GM21825 (cell line): ENCODE measurements around the gene ARHGAP6.

Source experiments
- ATAC-seq: cut with Tn5 transposase; IDR thresholded peaks from one replicate; pipeline ENCODE4 v1.9.1; 2021; ENCODE audit warnings: mild to moderate bottlenecking, moderate library complexity; ENCODE audit not compliant: unreplicated experiment

ARHGAP6 gene, protein sequence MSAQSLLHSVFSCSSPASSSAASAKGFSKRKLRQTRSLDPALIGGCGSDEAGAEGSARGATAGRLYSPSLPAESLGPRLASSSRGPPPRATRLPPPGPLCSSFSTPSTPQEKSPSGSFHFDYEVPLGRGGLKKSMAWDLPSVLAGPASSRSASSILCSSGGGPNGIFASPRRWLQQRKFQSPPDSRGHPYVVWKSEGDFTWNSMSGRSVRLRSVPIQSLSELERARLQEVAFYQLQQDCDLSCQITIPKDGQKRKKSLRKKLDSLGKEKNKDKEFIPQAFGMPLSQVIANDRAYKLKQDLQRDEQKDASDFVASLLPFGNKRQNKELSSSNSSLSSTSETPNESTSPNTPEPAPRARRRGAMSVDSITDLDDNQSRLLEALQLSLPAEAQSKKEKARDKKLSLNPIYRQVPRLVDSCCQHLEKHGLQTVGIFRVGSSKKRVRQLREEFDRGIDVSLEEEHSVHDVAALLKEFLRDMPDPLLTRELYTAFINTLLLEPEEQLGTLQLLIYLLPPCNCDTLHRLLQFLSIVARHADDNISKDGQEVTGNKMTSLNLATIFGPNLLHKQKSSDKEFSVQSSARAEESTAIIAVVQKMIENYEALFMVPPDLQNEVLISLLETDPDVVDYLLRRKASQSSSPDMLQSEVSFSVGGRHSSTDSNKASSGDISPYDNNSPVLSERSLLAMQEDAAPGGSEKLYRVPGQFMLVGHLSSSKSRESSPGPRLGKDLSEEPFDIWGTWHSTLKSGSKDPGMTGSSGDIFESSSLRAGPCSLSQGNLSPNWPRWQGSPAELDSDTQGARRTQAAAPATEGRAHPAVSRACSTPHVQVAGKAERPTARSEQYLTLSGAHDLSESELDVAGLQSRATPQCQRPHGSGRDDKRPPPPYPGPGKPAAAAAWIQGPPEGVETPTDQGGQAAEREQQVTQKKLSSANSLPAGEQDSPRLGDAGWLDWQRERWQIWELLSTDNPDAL (N-terminal part only)

DNA sequence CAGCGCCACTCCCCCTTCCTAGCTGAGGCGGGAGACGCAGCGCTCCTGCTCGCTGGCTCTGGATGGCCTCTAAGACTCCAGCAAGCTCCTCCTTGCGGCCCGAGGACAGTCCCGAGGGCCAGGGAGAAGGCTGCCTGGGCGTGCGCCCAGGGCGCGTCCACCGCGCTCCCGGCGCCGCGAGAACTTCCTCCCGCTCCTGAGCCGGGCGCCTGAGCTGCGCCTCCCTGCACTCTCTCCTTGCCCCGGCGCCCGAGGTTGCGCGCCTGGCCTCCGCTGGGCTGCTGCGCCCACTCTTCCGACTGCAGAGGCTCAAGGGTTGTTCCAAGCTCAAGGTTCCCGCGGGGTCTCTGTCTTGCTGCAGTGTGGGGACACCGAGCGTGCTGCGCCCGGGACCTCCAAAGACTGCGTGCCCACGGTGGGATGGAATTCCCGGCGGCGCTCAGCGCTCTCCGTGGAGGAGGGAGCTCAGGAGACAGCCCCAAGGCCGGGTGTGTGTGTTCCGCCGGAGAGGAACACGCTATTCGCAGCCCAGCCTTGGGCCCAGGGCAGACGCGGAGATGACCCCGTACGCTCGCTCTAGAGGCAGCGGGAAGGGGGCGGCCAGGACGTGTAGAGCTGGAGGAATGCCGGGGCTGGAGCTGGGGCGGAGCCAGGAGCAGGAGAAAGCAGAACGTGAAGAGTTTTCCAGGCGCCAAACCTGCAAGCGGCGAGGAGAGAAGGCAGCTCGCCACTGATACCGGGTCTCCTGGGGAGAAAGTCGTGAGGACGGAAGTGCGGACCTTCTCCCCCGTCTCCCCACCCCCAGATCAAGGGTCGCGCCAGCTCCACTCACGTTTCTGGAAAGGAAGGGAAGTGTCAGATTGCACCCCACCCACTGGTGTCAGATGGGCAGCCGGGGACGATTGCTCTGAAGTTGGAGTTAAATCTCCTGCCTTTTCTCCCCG is at the start of gene ARHGAP6:
Gene ARHGAP6 (minus strand): TSS at position 753 of the 944 bp plus-strand sequence. CDS start 1,092 bp downstream, outside the sequence.
- ATAC-seq, result no peak

DNA sequence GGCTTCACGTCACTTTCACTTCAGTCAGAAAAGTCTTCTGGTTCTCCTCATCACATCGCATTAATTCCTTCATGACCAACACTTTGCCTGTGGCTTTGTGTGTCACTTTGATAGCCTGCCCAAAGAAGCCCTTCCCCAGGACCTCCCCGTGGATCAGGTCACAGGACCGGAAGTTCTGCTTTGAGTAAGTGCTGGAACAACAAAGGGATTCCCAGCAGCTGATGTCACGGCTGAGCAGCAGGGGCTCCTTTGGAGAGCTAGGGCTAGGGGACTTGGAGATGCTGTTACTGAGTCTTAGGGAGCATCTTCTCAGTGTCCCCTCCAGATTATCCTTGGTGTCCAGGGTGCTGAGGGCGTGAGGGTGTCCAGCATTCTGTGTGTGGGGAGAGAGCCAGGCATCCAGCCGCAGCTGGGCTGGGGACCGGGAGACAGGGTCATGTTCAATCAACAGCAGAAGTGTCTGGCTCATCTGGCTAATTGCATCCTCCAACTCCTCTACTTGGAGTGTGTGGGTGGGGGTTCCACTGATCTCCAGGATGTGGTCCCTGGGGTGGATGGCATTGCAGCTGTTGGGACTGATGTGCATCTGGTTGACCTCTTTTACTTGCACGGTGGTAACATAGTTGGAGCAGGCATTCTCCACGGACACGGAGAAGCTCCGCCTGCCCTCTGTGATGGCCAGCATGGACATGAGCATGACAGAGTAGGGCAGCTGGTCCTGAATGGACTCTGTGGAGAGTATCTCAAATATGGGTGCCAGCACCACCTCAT is 39.2 kb upstream of the ARHGAP6 start:
- ATAC-seq, result no peak

DNA sequence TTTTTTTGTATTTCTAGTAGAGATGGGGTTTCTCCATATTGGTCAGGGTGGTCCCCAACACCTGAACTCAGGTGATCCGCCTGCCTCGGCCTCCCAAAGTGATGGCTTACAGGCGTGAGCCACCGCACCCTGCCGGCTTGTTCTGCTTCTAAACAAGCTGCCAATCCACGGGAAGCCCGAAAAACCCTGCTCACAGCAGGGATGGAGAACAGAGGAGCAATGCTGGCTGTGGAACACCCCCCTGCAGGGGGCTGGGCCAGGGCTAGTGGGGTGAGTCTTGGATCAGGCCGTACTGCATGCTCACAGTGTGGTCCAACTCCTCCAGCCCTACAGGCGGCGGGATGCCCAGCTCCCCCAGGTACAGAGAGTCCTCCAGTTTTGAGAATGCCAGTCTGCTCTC is 38.1 kb upstream of the ARHGAP6 start:
- no peak for ATAC-seq

DNA sequence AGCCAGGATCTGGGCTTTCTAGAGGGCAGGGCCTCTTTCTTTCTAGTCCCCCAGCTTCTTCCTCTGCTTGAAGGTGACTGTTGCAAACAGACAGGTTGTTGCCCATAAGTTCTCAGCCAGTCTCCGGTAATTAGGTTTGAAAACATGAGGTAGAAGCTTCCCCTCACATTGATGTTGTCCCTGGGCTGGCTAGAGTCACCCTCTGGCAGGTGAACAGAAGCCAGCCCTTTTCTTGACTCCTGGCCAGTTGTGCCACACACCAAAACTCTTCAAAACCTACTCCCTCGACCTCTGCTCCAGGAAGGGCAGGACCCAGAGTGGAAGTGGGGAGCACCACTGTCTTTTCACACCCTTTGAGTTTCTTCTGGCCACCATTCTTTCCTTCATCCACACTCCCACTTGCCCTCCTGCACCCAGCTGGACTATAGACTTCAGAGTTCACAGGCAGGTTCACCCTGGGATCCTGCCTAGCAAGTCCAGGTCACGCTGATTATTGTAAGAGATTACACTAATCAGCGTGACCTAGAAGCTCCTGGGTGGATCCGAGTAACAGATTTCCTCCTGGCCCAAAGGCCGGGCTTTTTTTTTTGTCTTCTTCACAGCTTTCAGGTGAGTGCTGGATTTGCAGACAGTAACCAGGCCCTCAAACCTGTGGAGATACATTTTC is 37.4 kb upstream of the ARHGAP6 start:
- no peak for ATAC-seq

DNA sequence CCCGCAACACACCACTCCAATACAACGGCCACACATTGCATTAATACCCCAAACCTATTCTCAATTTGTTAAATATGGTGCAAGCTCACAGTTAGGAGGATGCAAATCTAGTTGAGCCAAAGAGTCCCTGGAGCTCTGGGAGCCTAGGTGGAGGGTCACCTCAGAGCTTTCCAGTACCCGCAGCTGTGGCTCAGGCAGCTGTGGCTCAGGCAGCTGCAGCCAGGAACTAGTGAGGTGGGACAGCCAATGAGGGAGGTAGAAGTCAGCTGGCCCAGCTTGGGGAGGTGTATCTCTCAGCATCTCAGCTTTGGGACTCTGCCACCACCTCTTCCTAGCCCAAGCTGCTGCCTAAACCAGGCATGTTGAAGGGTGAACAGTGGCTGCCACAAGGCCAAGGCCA is 36.7 kb upstream of the ARHGAP6 start:
- ATAC-seq, result no peak

DNA sequence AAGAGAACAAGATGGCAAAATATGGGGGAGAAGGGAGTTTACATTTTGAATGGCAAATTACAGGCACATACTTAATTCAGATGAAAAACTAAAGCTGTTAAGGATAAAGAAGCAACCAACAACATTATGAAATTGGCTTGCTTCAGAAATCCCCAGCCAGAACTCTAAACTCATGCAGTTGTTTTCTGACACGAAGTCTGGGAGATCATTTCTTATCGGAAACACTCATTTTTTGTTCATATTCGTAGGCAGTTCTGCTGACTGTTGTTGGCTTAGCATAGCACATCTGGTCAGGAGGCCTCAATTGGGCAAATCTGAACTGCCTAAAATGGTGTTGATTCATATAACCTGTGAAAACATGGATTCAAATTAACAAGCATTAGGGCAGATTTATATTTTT is 33.0 kb upstream of the ARHGAP6 start:
- ATAC-seq, result no peak

DNA sequence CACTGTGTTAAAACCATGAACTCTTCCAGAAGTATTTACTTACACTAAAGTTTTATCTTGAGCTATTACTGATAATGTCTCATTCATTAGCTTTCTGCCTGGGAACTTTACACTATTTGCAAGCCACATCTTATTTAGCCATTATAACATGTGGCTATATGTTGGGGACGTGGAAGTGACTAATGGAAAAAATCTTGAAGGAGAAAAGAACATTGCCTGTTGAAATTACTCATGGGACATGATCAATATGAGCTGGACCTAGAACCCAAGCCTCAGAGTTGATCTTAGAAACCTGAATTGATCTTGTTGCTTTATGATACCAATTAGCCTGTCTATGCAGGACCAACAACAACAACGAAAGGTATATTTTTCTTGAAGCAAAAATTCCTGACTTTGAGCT is 22.5 kb upstream of the ARHGAP6 start:
- ATAC-seq, result no peak

DNA sequence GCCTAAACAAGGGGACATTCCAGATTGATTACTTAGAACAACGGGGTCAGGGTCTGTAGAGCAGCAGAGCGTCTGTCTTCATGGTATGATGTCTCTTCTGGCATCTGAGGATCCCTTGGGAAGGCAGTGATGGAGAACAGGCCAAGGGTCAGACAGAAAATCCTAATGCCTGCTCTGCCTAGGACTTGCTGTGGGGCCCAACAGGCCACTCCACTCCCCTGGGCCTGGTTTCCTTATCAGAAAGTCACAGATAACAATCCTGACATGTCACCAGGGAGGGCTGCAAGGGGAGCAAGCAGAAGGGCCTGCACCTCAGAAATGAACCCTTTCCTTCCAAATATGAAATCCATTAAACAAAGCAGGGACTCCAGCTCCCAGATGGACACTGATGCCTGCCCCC is 21.4 kb upstream of the ARHGAP6 start:
- ATAC-seq, result no peak

DNA sequence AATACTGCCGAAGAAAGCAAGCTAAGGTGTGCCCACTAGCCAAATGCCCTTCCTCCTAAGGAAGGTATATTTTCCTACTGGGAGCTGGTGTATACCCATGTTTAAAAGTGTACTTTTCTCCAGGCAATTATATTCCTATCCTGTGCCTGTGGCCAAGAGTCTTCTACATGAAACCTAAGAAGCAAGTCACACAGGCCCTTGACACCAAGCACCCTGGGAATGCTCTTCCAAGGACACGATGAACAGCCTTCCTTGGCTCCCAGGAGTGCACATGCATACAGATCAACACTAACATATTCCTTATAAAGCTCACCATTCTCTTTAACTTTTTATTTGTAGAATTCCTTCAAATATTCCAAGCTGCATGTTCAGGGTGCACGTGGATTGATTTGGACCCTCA is 17.3 kb upstream of the ARHGAP6 start:
- ATAC-seq, result no peak

DNA sequence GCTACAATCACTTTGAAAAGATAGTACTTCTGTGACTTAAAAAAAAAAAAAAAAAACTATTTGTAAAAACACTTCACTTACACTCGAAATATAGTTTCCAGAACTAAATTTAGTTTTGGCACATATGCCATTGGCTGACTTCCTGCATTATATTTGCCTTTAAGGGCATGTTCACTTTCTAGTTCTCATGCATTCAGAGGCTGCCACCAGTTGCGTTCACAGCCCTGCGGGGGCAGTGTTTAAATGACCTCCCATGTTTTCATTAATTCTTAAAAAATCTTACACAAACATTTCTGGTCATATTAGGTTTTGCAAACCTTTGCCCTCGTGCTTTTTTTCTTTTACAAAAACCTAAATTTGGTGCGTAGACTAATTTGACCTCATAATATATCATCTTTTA is 12.4 kb upstream of the ARHGAP6 start:
- no peak for ATAC-seq

DNA sequence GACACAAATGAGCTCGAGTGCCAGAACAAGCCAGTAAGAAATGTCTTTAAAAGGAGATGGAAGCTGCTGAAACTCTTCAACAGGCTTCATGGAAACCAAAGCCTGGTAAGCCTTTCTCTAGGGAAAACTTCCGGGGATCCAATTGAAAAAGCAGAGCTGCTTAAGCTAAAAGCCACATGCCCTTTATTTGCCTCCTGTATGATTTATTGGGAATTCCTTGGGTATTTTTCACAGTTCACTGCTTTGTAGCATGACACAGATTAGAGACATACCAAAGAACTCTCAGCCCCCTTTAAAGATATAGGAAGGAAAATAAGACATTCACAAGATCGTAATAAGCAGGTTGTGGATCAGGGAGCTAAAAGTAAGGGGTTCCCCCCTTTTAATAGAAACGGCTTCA is 6.5 kb upstream of the ARHGAP6 start:
- ATAC-seq, result no peak

DNA sequence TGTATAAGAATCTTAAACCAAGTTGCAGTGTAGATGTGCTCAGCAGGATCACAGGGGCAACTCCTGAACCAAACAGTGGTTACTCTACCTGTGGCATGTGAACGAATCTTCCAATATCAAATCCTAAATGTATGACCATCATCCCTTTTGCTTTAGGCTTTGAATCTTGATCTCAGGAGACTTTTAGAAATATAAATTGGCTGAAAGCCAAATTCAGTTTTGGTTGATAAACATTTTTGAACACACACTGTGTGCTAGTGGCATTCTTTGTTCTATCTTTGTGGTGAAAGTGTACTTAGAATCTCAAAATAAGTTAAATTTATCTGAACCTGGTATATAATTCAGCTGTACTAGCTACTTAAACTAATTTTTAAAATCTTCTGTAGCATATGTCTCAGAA is 4.6 kb upstream of the ARHGAP6 start:
- ATAC-seq, result no peak

DNA sequence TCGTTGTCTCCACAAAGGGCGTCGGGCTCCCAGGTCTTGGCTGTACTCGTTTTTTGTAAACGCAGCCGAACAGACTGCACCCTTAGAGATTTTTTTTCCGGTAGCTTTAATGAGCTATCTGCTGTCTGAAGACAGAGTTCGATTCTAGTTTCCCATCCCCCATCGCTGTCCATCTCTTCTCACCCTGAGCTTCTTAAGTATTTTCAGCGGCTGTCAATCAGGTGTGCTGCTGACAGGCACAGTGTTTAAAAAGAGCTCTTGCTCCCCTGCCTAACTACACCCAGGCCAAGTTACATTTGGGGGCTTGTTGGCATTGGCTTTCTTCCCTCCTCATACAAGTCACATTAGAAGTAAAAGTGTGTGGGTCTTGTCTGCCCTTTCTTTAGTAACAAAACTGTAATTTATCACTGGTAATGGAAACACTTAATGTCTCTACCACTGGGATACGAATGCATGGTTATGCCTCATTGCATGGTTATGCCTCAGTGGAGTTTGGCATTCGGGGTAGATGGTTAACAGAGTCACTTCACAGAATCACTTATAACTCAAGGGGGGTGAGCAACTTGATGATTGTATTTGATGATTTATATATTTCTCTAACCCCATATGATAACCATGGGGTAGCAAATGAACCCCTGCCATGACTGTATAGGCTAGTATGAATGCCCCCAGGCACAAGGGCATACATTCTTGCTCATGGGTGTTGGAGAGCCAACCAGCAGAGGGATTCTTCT is 1.4 kb upstream of the ARHGAP6 start:
- no peak for ATAC-seq

DNA sequence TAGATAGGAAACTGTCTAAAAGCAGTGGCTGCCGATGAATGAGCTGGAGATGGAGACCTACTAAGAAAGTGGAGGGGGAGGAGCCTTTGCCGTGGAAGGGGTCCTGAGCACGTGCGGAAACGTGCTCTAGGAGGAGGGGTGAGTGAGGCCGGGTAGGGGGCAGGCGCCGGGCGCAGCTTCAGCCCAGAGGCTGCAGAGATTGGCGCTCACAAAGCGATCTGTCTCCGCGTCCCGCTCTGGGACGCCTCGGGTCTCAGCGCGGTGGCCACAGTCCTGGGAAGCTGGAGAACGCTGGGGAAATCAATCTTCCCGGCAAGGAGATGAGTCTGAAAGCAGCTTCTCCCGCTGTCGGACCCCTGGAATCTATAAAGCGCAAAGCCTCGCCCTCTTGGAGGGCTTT is 444 bp upstream of the ARHGAP6 start:
- ATAC-seq, result no peak

DNA sequence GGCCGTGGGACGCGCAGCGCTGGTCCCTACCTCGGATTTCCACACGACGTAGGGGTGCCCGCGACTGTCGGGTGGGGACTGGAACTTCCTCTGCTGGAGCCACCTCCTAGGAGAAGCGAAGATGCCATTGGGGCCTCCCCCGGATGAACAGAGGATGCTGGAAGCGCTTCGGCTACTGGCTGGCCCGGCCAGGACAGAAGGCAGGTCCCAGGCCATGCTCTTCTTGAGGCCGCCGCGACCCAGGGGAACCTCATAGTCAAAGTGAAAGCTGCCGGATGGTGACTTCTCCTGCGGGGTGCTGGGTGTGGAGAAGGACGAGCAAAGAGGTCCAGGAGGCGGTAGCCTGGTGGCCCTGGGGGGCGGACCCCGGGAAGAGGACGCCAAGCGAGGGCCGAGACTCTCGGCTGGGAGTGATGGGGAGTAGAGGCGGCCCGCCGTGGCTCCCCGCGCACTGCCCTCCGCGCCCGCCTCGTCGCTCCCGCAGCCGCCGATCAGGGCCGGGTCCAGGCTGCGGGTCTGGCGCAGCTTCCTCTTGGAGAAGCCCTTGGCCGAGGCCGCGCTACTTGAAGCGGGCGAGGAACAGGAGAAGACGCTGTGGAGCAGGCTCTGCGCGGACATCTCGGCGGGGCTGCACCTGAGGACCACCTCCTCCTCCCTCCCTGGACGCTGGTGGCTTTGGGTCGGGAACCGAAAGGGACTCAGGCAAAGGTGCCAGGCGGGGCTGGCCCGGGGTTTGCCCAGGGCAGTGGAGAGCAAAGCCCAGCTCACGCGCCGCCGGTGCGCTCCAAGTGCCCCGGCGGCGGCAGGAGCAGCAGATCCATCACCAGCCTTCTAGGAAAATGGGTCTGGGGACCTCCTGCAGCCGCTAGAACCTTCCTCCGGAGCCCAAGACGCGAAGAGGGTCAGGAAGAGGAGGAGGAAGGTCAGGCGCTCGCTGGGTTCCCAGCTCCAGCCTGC is 1.2 kb downstream of the ARHGAP6 start:
- no peak for ATAC-seq

DNA sequence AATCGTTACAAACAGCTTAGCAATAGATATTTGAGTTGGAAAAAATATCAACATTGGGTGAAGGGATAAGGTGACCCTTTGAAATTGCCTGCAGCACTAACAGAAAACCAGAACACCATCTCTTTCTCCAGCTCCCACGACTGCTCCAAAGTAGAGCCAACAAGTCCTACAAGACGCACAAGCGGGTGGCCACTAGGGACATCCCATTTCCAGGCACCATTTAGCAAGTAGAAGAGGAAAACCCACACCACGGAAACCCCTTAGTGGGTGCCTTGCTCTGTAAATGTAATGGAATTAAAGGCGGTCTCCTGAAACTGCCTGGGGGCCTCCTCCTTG is 1.9 kb downstream of the ARHGAP6 start:
- no peak for ATAC-seq

DNA sequence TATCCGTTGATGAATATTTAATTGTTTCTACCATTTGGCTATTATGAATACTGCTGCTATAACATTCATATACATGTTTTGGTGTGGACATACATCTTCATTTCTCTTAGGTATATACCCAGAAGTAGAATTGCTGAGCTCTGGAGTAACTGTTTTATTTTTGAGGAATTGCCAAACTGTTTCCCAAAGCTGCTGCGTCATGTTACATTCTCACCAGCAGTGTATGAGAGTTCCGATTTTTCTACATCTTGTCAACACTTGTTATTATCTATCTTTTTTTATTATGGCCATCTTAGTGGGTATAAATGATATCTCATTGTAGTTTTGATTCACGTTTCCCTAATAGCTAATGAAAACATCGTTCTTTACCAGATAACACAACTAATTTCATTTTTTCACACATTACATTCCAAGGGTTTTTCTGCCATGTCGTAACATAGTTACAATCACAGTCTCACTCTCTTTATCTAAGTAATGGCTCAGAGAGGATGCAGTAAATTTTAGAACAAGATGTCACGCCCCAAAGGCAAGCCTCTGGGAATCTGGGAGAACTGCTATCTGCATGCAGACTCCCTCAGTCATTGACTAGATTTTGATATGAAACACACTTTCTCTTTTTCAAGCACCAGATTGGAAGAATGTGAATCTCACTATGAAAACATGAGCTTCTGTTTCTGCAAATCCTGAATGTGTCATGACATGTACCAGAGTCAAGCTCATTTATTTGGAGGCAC is 10.3 kb downstream of the ARHGAP6 start:
- ATAC-seq, result no peak
